Suppressor macrophage treated with lipopolysaccharide for 1 hour (primary cell): ENCODE data around the gene LYRM7.
A peak's percentile ranks its signal among the peaks of the same experiment; 100 is the strongest.
"Not testable (repeated sequence)": the region's sequence is repeated elsewhere in the genome, so short reads cannot be mapped to it uniquely, and the experiment has no call there.

Experiments
- DNase-seq, 3 donors: peaks; one replicate each; pipeline ENCODE4 v3.0.0-alpha.2; 2020 to 2022

The LYRM7 gene

DNA sequence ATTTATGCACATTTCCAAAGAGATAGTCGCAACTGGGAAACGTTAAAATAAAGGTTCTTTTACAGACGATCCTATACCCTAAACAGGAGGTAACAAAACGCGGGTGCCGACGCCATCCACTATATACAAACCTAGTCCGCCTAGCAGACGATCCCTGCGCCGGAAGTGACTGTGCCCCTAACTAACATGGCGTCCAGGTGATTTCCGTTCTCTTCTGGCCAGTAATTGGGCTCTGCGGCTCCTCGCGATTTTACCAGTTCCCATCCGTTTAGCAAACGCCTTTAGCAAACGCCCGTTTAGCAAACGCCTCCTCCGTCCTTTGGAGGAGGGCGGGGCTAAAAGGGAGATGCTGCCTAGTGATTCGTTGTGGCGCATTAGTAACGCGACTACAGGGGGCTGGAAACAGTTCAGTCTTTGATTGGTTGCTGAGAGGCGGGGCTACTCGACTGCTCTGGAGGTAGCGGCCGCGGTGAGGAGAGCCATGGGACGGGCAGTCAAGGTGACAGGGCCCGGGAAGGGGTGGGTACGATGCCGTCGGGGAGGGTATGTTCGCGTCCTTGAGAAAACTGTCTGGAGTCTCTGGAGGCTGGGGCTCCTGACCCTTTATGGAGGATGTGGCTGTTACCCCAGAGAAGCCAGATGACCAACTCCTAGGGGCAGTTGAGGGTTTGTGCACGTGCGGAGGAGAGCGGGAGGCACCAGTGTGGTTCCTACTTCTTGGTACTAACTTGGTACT is at the start of gene LYRM7:
Gene LYRM7 (plus strand): TSS at position 405 of the 736 bp plus-strand sequence. CDS start 77 bp downstream, at position 482.
- peak; percentile 98 to 100 (median 99) for DNase-seq

DNA sequence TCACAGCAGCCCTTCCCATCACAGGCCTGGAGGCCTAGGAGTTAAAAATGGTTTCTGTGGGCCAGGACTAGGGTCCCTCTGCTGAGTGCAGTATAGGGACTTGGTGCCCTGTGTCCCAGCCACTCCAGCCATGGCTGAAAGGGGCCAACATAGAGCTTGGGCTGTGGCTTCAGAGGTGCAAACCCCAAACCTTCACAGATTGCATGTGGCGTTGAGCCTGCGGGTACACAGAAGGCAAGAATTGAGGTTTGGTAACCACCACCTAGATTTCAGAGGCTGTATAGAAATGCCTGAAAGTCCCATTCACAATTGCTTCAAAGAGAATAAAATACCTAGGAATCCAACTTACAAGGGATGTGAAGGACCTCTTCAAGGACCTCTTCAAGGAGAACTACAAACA is 43.5 kb upstream of the LYRM7 start:
- DNase-seq, result not testable (repeated sequence)

DNA sequence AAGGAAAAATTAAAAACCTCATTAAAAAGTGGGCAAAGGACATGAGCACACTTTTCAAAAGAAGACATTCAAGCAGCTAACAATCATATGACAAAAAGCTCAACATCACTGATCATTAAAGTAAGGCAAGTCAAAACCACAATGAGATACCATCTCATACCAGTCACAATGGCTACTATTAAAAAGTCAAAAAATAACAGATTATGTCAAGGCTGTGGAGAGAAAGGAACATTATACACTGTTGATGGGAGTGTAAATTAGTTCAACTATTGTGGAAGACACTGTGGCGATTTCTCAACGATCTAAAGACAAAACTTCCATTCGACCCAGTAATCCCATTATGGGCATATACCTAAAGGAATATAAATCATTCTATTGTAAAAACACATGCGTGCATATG is 41.4 kb upstream of the LYRM7 start:
- DNase-seq, result no peak

DNA sequence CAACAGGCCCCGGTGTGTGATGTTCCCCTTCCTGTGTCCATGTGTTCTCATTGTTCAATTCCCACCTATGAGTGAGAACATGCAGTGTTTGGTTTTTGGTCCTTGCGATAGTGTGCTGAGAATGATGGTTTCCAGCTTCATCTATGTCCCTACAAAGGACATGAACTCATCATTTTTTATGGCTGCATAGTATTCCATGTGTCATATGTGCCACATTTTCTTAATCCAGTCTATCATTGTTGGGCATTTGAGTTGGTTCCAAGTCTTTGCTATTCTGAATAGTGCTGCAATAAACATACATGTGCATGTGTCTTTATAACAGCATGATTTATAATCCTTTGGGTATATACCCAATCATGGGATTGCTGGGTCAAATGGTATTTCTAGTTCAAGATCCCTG is 37.7 kb upstream of the LYRM7 start:
- DNase-seq, result not testable (repeated sequence)

DNA sequence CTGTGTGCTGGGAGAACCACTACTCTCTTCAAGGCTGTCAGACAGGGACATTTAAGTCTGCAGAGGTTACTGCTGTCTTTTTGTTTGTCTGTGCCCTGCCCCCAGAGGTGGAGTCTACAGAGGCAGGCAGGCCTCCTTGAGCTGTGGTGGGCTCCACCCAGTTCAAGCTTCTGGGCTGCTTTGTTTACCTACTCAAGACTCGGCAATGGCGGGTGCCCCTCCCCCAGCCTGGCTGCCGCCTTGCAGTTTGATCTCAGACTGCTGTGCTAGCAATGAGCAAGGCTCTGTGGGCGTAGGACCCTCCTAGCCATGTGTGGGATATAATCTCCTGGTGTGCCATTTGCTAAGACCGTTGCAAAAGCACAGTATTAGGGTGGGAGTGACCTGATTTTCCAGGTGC is 32.3 kb upstream of the LYRM7 start:
- not testable (repeated sequence) for DNase-seq

DNA sequence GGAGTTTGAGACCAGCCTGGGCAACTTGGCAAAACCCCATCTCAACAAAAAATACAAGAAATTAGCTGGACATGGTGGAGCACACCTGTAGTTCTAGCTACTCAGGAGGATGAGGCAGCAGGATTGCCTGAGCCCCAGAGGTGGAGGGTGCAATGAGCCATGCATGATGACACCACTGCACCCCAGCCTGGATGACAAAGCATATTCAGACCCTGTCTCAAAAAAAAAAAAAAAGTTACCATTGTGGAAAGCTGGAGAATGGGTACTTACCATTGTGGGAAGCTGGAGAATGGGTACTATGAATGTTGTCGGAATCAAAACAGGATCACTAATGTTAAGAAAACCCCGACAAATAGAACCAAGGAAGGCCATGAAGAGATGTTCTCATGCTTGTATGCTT is 31.4 kb upstream of the LYRM7 start:
- no peak for DNase-seq

DNA sequence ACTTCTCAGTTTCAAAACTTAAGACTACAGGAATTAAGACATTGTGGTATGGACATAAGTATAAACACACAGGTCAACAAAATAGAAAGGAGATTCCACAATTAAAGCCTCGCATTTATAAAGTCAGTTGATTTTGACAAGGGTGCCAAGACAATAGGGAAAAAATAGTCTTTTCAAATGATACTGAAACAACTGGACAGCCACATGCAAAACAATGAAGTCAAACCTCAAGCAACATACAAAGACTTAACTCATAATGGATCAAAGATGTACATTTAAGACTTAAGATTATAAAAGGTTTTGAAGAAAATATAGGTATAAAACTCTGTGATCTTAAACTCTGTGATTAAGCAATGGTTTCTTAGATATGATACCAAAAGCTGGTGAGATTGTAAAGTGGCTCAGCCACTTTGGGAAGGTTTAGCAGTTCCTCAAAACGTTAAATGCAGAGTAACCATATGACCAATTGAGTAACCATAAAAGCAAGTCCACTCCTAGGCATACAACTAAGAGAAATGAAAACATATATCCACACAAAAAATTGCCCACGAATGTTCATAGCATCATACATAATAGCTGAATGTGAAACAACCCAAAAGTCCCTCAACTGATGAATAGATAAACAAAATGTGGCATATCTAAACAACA is 27.6 kb upstream of the LYRM7 start:
- peak; percentile 15 to 27 (median 27) for DNase-seq

DNA sequence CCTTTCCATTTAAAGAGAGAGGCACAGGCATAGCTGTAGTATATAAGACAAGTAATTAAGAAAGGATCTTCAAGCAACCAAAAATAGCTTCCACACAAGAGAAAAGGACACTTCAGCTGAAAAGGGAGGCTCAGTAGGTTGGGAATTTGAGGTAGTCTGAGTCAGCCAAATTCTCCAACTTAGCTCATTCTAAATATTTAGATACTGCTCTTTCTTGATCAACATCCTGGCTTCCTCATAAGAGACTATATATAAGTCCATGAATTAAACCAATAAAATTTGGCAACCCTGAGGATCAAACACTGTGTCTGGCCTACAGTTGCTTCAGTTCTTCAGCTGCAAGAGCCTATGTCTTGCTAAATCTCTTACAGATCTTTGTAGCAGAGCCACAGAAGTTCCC is 23.5 kb upstream of the LYRM7 start:
- no peak for DNase-seq

DNA sequence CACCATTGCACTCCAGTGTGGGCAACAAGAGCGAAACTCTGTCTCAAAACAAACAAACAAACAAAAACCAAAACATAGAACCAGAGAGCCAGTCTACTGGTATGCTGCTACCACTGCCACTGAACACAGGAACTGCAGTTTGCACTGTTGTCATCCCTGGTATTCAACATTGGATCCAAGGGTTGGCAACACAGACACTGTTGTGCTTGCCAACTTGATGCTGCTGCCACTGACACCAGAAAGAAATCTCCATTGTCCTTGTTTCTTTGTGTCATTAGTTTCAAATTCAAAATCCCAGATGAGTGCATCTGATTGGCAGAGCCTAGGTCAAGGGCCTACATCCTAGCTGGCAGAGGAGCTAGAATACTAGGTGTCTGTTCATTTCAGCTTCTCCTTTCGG is 21.9 kb upstream of the LYRM7 start:
- DNase-seq, result no peak

DNA sequence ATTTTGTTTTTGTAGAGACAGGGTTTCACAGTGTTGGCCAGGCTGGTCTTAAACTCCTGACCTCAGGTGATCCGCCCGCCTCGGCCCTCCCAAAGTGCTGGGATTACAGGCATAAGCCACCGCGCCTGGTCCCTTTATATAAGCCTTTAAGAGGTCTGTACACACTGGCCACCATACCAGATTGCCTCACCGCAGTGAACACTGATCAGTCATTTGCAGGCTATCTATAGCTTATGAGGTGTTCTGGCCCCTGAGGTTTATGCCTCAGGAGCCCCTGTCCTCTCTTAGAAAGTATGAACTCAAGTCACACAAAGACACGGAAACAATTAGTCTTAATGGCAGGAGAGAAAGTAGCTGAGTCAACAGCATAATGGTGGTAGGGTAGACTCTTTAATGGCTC is 20.3 kb upstream of the LYRM7 start:
- no peak for DNase-seq

DNA sequence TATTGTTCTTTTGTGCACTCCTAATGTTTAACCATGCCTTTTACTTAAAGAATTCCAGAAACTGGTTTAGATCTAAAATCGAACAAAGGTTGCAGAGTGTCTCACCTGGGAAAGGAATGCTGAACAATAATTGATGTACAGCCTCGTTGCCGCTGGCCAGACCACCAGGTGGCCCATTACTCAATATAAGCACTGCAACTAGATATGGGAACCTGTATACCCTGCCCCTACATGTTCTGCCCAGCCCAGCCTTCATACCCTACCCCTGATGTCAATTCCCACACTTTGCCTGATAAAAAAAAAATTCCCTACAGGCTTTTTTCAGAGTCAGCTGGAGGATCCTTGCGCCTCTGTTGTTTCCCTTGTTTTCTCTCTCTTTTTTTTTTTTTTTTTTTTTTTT is 19.5 kb upstream of the LYRM7 start:
- DNase-seq, result no peak

DNA sequence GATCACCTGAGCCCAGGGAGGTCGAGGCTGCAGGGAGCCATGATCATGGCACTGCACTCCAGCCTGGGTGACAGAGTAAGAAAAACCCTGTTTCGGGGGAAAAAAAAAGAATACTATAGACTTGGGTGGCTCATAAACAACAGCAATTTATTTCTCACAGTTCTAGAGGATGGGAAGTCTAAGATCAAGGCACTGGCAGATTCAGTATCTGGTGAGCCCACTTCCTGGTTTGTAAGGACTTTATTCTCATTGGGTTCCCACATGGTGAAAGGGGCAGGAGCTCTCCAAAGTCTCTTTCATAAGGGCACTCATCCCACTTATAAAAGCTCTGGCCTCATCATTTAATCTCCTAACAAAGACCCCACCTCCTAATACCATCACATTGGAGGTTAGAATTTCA is 14.4 kb upstream of the LYRM7 start:
- no peak for DNase-seq

DNA sequence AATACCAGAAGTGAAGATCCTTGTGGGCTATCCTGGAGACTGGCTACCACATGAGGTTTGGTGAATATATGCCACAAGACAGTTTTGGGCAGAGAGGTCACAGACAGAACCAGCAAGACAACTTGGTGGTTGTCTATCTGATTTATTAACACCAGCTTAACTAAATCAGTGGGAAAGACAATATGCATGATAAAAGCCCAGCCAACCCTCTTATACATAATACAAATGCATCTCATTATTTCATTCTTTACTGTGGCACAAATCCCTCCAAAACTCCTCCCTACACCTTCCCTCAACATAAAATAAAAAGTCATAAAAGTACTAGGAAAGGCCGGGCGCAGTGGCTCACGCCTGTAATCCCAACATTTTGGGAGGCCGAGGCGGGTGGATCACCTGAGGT is 13.8 kb upstream of the LYRM7 start:
- no peak for DNase-seq

DNA sequence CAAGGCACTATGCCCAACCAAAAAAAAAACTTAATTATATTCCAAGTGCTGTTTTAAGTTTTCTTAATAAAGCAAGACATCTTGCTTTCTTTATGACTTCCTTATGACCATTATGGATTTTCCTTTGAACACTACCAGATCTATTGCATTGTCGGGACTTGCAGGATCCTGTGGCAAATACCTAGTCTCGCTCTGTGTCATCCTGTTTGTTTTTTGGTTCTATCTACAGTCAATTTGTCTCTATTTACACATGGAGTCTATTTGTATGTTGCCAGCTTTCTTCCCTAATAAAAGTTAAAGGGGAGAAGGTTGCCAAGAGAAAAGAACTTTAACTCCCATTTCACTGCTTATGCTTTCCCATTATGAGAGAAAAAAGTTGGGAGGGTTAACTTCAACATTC is 10.6 kb upstream of the LYRM7 start:
- no peak for DNase-seq

DNA sequence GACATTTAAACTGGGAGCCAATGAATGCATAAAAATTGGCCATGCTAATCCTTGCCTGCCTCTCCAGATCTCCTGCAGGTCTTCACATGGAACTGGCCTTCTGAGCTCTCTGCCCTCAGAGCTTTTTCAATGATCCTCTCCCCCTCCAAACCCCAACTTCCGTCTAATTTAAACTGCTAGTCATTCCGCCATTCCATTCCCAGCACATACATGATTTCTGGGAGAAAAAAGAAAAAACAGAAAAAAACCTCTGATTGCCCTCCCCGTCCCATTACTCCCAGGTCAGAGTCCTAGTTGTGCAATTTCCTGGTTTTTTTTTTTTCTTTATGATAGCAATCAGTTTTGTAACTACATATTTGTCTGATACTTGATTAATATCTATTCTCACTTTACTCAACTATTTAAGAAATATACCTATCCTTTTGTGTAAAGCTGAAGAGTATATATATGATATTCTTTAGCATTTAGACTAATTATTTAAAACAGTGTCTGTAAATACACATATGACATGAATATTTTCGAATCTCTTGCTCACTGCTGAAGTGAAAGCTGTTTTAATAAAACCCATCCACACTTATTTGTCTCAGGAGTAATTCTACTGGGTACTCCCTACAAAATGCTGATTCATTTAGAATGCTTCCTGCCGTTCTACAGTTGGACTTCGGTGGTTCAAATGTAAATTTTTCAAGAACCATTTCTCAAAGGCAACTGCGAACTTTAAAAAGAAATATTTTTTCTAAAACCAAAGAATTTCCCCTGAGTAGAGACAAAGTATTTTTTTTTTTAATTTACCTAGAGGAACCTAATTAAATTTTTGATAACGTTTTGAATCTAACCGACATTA is 7.2 kb upstream of the LYRM7 start:
- DNase-seq, result peak; percentile 27 to 58 (median 51)

DNA sequence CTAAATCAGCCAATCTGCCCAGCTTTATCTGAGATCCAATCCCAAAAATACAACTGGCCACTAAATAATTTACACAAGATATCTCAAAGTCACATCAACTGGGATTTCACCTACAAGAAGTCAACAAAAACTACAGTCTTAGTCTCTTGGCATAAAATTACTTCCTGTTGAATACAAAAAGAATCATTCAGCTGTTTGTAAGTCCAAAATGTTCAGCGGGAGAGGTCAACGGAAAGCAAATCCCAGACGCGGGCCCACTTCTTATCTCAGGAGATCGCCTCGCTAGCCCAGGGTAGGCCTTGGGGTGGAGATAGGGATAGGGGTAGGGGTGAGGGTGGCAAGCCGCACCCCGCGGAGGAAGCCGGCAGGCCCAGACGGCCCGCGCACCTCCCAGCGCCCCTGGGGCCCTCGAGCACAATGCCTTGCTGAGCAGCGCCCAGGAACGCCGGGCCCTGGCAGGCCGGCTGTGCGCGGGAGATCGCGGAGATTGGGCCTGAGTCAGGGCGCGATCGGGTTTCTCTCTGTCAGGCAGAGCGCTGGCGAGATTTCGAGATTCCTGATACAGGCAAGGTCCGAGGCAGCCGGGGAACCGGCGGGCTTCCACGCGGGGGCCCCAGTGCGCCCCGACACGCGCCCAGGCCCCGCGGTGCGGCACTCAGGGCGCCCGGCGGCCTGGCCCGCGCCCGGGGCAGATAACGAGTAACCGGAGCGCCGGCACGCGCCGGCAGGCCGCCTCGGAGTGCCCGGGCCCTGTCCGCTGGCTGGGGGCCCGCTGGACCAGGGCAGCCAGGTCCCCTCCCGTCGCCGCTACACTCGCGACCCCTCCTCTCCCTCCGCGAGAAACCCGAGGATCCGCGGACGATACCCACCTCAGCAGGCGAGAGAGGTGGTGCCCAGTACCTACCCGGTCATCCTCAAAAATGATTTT is 6.3 kb upstream of the LYRM7 start:
- peak; percentile 84 to 91 (median 85) for DNase-seq

DNA sequence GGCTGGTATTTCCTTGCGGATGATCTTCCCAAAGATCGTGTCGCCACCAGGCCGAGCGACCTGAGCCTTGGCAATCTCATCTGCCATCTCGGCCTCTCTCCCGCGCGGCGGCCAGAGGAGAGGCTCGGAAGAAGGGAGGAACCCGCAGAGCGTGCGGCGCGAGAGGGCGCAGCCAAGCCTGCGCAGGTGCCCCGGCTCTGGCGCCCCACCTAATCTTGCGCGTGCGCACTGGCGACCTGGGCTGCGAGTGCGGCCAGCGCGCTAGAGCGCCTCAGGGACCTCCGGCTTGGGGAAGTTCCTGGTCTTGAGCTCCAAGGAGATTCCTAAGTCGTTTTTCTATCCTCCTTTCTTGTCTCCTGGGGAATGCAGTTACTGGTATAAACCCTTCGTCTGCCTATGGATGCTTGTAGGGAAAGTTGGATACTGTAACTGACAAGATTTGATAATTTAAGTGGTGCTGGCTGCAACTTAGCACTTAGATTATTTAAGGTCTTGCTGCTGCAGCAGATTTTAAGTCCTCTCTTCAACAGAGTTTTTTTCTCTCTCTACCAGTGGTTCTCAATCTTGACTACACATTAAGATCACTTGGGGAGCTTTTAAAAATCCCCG is 5.5 kb upstream of the LYRM7 start, which contains the start of gene HINT1:
Gene HINT1 (minus strand): TSS at position 138 of the 609 bp plus-strand sequence. CDS start 51 bp downstream, at position 87.
- DNase-seq, result peak; percentile 92 to 95 (median 93)

DNA sequence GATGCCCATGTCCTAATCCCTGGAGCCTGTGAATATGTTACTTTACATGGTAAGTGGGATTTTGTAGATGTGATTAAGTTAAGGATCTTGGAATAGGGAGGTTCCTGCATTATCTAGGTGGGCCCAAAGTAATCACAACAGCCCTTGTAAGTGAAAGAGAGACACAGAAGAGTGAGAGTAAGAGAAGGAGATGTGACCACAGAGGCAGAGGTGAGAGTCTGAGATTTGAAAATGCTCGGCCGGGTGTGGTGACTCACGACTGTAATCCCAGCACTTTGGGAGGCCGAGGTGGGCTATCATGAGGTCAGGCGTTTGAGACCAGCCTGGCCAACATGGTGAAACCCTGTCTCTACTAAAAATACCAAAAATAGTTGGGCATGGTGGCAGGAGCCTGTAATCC is 3.1 kb upstream of the LYRM7 start:
- DNase-seq, result no peak

DNA sequence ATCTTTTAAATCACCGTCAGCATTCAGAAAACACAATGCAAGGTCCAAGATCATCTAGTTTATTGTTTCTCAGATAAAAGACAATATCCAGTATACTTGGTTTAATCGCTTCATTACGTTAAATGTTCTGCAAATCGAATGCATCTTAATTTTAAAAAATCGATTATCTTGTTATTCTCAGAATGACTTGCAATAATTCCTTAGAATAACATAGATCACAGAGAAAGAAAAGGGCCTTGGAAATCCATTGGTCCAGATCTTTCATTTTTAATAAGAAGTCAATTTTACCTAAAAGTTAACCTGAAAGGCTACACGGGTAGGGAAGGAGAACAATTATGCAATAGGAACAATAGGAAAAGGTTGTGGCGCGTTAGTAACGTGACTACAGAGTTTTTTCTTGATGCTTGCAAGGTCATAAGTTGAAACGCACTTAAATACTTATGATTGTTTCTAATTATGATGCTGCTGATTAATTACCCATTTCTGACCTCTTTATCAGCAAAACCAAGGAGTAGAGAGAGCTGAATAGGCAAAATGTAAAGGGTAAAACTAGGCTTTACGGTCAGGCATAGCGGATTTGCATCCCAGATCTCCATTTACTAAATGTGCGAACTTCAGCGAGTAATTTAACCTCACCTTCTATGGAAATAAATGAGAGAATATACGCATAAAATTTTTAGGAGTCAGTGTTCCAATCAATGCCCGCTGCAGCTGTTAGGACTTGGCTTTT is 769 bp upstream of the LYRM7 start:
- DNase-seq, result no peak

DNA sequence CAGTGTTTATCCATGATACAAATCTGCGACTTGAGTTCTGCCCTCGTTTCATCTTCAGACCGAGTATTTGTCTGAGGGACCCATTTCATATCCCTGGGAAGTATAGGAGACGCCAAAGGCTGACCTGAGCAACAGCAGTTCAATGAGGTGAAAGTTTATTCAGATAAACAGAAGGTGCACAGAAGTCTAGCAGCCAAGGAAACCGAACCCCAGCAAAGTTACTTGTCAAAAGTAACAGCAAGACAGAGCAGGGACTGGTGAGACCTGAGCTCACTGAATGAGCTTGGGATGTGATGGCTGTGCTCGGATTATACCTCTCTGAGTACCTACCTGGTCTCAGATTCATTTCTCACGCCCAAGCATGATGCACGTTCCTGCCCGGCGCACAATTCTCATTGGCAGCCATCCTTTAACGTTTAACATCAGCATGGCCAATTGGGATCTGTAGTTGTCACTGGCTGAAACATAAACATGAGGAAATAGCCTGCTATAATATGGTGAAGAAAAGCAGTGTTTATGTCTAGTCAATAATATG is 599 bp downstream of the LYRM7 start:
- DNase-seq, result no peak

DNA sequence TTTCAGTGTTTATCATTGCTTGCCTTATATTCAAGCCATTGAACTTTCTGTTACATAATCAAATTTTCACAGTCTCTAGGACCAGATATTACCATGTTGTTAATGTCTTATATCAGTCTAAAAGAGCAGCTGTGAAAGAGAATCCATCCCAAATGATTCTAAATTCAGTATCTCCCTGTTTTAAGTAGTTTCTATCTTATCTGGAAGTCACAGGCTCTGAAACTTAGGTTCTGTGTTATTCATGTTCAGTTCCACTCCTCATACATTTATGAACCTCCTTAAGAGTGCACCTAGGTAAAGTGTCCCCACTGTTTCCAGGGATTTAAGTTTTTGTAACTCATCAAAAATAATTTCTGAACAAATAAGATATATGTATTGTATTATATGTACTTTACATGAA is 9.7 kb downstream of the LYRM7 start:
- no peak for DNase-seq
